Kidney (tissue), 14 donors: ENCODE data around the gene ADCY10. TPM values are rescaled to one million over a fixed set of nuclear protein-coding genes. Genes with fewer than 3 reads are reported as not detected.
A peak's percentile ranks its signal among the peaks of the same experiment; 100 is the strongest.

Experiments used
- DNase-seq, 5 donors: peaks; one replicate each; pipeline ENCODE4 v3.0.0-alpha.2; 2013 to 2020
- FAIRE-seq: peaks from 2 replicates; lab custom pipeline; 2012; peaks lifted over from hg19 to GRCh38; lab: Jason Lieb, UNC
- H3K27ac ChIP-seq, 2 donors: one replicate each; pipeline ENCODE4 v1.7.0; 2013; ENCODE audit warnings: low read depth in 2 of 2, low read length in 2 of 2, inconsistent platforms in 1 of 2
- H3K27me3 ChIP-seq: one replicate; pipeline ENCODE4 v1.7.1; 2013; ENCODE audit warnings: low read length, inconsistent platforms; ENCODE audit not compliant: control insufficient read depth, insufficient read depth
- H3K36me3 ChIP-seq, 3 donors: one replicate each; pipeline versions ENCODE4 v1.7.0 to v1.7.1; 2013; ENCODE audit warnings: low read length in 3 of 3, control low read depth in 1 of 3, inconsistent platforms in 1 of 3; ENCODE audit not compliant: insufficient read depth in 3 of 3, control insufficient read depth in 2 of 3
- H3K4me1 ChIP-seq, 3 donors: one replicate each; pipeline versions ENCODE4 v1.7.0 to v1.7.1; 2013; ENCODE audit warnings: low read length in 3 of 3, inconsistent platforms in 1 of 3, low read depth in 1 of 3; ENCODE audit not compliant: control insufficient read depth in 2 of 3, insufficient read depth in 2 of 3
- H3K4me3 ChIP-seq, 3 donors: one replicate each; pipeline versions ENCODE4 v1.7.0 to v1.8.1; 2013; ENCODE audit warnings: low read length in 3 of 3, control low read depth in 1 of 3, inconsistent platforms in 1 of 3
- H3K9ac ChIP-seq, 3 donors: one replicate each; pipeline versions ENCODE4 v1.7.0 to v1.7.1; 2013; ENCODE audit warnings: low read length in 3 of 3, control low read depth in 1 of 3, inconsistent platforms in 1 of 3
- H3K9me3 ChIP-seq, 3 donors: one replicate each; pipeline versions ENCODE4 v1.7.0 to v1.7.1; 2013; ENCODE audit warnings: low read length in 3 of 3, control low read depth in 1 of 3, inconsistent platforms in 1 of 3; ENCODE audit not compliant: control insufficient read depth in 2 of 3, insufficient read depth in 1 of 3
- intact Hi-C: fragments of 100-400 bp; cut with DNase I; formaldehyde crosslinking; loops from one replicate; pipeline ENCODE4 v1.11.1; 2022
- polyA plus RNA-seq: library from polyadenylated mRNA; stranded (reverse); fragments of 350-450 nt; fragmentation: Illumina TruSeq; extraction: RNeasy Lipid Tissue Mini Kit (QIAGEN cat#74804); gene quantifications from one replicate; pipeline ENCODE4 v1.2.3, GENCODE V29; 2014; ENCODE audit warnings: low read depth, low replicate concordance; ENCODE audit not compliant: insufficient read depth
- total RNA-seq: library from RNA; stranded (reverse); fragmentation: NEBNext Ultra II Directional; extraction: Animal tissue kit (Norgen Biotek cat#: 25700); gene quantifications from one replicate; pipeline ENCODE4 v1.2.1, GENCODE V29; 2021
- TF ChIP-seq, protein P1 (sequence below): IDR thresholded peaks from 3 replicates; pipeline ENCODE4 v1.5.1; 2012; ENCODE audit warnings: mild to moderate bottlenecking, moderate library complexity, borderline replicate concordance; ENCODE audit not compliant: insufficient read depth; ENCODE audit errors: extremely low read depth
- donor health status: control.
- donor health status: control.
- donor health status: control.
- donor health status: control.
- donor health status: control.
- donor health status: DM: yes; HTN: yes; CAD: no.
- donor health status: Normal renal cell carcinoma (clear cell type).

ADCY10 gene
- total and polyA plus RNA-seq, 2 donors from 2014 or later = 0.22 to 0.28 TPM

DNA sequence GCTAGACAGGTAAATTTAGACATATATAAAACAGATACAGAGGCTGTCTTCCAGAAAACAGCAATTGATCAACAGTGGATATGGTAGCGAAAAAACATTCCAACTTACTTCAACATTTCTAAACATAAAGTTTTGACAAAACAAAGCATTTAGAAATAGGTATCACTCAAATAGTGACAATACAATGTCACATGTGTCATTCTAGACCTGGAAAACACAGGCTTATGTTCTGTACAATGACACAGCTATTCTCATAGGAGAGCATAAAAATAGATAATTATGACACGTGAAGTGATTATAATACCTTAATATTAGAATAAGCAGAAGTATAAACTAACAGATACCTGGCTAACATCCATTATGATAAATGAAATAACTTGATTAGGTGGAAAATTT is 14.5 kb upstream of the ADCY10 start:
- peaks cover 0 to 2% (median 0%) of the 10 kb centered on the region in 3 donors for H3K36me3 ChIP-seq
- intact Hi-C loops = no loop called here
- FAIRE-seq = no peak
- H3K4me1 ChIP-seq = peaks cover 0 to 17% (median 2%) of the 10 kb centered on the region in 3 donors
- TF ChIP-seq, protein P1, sequence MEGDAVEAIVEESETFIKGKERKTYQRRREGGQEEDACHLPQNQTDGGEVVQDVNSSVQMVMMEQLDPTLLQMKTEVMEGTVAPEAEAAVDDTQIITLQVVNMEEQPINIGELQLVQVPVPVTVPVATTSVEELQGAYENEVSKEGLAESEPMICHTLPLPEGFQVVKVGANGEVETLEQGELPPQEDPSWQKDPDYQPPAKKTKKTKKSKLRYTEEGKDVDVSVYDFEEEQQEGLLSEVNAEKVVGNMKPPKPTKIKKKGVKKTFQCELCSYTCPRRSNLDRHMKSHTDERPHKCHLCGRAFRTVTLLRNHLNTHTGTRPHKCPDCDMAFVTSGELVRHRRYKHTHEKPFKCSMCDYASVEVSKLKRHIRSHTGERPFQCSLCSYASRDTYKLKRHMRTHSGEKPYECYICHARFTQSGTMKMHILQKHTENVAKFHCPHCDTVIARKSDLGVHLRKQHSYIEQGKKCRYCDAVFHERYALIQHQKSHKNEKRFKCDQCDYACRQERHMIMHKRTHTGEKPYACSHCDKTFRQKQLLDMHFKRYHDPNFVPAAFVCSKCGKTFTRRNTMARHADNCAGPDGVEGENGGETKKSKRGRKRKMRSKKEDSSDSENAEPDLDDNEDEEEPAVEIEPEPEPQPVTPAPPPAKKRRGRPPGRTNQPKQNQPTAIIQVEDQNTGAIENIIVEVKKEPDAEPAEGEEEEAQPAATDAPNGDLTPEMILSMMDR = no peak
- H3K27me3 ChIP-seq = no peaks in the 10 kb centered on the region
- H3K9me3 ChIP-seq = no peaks in the 10 kb centered on the region
- peak overlapping the region in 2 of 3 donors; percentile 46 to 49 for H3K4me3 ChIP-seq
- H3K9ac ChIP-seq = no peak overlapping the region
- DNase-seq = no peak
- H3K27ac ChIP-seq = no peak overlapping the region

DNA sequence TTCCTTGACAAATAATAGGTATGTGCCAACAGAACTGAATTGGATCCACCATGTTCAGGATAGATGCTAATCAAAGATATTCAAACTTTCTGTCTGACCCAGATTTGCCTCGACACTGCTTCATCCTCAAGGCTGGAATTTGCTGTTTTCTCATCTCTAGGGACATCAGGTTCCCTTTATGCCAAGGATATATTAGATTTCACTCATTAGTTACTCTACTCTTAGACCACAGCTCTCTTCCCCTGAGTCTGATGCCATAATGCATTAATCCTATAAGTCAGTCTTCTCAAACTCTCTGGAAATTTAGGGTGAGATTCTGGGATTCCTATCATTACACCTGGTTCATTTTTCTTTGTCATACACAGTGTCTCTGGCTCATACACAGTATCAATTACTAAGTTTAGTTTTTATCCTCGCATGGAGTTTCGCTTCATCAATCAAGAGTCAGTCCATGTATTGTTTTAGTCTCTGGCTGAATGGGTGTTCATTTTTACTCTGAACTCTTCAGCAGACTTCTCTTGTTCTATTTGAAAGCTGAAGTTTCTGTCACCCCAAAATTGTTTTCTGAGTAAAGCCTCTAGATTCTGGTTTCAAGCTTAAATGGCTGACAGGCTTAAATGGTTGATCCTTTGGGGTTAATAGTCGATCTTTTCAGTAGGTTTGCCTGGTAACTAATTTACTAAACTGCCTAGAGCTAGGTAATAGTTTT is 13.3 kb upstream of the ADCY10 start:
- Histone ChIP-seq H3K9me3 (no peaks in the 10 kb centered on the region), H3K4me3 (peak overlapping the region in 2 of 3 donors; percentile 24 to 46)

DNA sequence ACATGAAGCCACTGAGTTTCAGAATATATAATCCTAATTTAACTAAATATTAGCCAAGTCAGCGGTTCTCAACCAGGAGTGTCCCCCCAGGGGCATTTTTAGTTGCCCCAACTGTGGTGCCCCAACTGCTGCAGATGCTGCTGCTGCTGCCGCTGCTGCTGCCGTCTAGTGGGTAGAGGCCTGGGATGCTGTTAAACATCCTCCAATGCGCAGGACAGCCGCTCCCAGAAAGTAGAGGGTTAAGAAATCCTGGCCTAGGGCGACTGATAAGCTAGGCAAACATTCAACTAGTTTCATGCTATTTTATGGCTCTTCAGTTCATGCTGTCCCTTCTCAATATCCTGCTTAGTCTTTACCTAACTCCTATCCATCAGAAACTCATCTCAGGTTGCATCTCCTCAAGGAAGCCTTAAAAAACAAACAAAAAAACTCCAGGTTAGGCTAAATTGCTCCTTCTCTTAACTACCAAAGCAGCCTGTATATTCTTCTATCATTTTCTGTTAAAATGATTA is 12.6 kb upstream of the ADCY10 start:
- DNase-seq (peak in 1 of 5 donors; percentile 37), FAIRE-seq (no peak)
- Histone ChIP-seq H3K9me3 (no peaks in the 10 kb centered on the region), H3K9ac (no peak overlapping the region), H3K27me3 (no peaks in the 10 kb centered on the region), H3K4me1 (peaks cover 0 to 17% (median 2%) of the 10 kb centered on the region in 3 donors), H3K27ac (peak overlapping the region in 1 of 2 donors; percentile 15), H3K36me3 (peaks cover 0 to 8% (median 0%) of the 10 kb centered on the region in 3 donors), H3K4me3 (peak overlapping the region in 2 of 3 donors; percentile 24 to 46)
- TF ChIP-seq, protein P1 = no peak
- intact Hi-C loops = no loop called here

More for the DNA sequence above, 13.3 kb upstream of the ADCY10 start:
- Histone ChIP-seq H3K27me3 (no peaks in the 10 kb centered on the region), H3K9ac (no peak overlapping the region), H3K36me3 (peaks cover 0 to 8% (median 0%) of the 10 kb centered on the region in 3 donors), H3K4me1 (peaks cover 0 to 17% (median 2%) of the 10 kb centered on the region in 3 donors), H3K27ac (peak overlapping the region in 1 of 2 donors; percentile 39)
- DNase-seq = peak in 2 of 5 donors; percentile 64
- intact Hi-C loops = no loop called here
- FAIRE-seq = peak; percentile 38
- TF ChIP-seq, protein P1 = no peak
